Measurements from ENCODE around the gene HDAC1. TPM values are rescaled to one million over a fixed set of nuclear protein-coding genes. Genes with fewer than 3 reads are reported as not detected.
A peak's percentile ranks its signal among the peaks of the same experiment; 100 is the strongest.
"Not testable (repeated sequence)": the region's sequence is repeated elsewhere in the genome, so short reads cannot be mapped to it uniquely, and the experiment has no call there.

HDAC1 gene
- total RNA-seq: 100 to 1,000 TPM; 168 to 177 (median 173) TPM

- Mint-ChIP-seq H3K4me3 (peak within 1 kb of the TSS; percentile 96), H3K4me1 (ENCODE audit: low read depth) (peaks cover 49% of the 10 kb centered on the region), H3K9me3 (no peaks in the 10 kb centered on the region), H3K36me3 (ENCODE audit: insufficient read depth) (peaks cover 13% of the 10 kb centered on the region), H3K27me3 (ENCODE audit: low read depth) (no peaks in the 10 kb centered on the region)
- peak; percentile 95 for DNase-seq
- ATAC-seq: peak; percentile 98
Observed at GRCh38 chr1:32291708-32292538, at the start of gene HDAC1. HDAC1 (plus strand) TSS chr1:32292083; CDS start chr1:32292170, 87 bp downstream.

GRCh38 chr1:32242341-32242851 is 49.5 kb upstream of the HDAC1 start:
- no peak for ATAC-seq
- no peak overlapping the region for H3K4me3 Mint-ChIP-seq
- no peaks in the 10 kb centered on the region for H3K27me3 Mint-ChIP-seq (ENCODE audit: low read depth)
- DNase-seq: no peak
- no peaks in the 10 kb centered on the region for H3K9me3 Mint-ChIP-seq
- H3K36me3 Mint-ChIP-seq (ENCODE audit: insufficient read depth): no peaks in the 10 kb centered on the region
- H3K4me1 Mint-ChIP-seq (ENCODE audit: low read depth): peaks cover 31% of the 10 kb centered on the region

- no peaks in the 10 kb centered on the region for H3K9me3 Mint-ChIP-seq
- no peaks in the 10 kb centered on the region for H3K27me3 Mint-ChIP-seq (ENCODE audit: low read depth)
- DNase-seq (no peak), ATAC-seq (no peak)
- H3K4me3 Mint-ChIP-seq: peak within 1 kb of the TSS; percentile 44
- H3K36me3 Mint-ChIP-seq (ENCODE audit: insufficient read depth): peaks cover 1% of the 10 kb centered on the region
- peaks cover 56% of the 10 kb centered on the region for H3K4me1 Mint-ChIP-seq (ENCODE audit: low read depth)
Observed at GRCh38 chr1:32246888-32247273, 45.0 kb upstream of the HDAC1 start, which contains the start of gene FAM167B. FAM167B (plus strand) TSS chr1:32247222; CDS start chr1:32247422, 200 bp downstream.

GRCh38 chr1:32247452-32247851 is 44.4 kb upstream of the HDAC1 start:
- Mint-ChIP-seq H3K36me3 (ENCODE audit: insufficient read depth) (peaks cover 2% of the 10 kb centered on the region), H3K9me3 (no peaks in the 10 kb centered on the region), H3K4me3 (no peak overlapping the region), H3K4me1 (ENCODE audit: low read depth) (peaks cover 54% of the 10 kb centered on the region), H3K27me3 (ENCODE audit: low read depth) (no peaks in the 10 kb centered on the region)
- ATAC-seq (no peak), DNase-seq (no peak)

- peak overlapping the region; percentile 44 for H3K4me3 Mint-ChIP-seq
- no peaks in the 10 kb centered on the region for H3K27me3 Mint-ChIP-seq (ENCODE audit: low read depth)
- H3K36me3 Mint-ChIP-seq (ENCODE audit: insufficient read depth): peaks cover 2% of the 10 kb centered on the region
- H3K9me3 Mint-ChIP-seq: no peaks in the 10 kb centered on the region
- peaks cover 56% of the 10 kb centered on the region for H3K4me1 Mint-ChIP-seq (ENCODE audit: low read depth)
- peak; percentile 16 to 27 for ATAC-seq
- peak; percentile 71 for DNase-seq
Observed at GRCh38 chr1:32247983-32248889, 43.6 kb upstream of the HDAC1 start.

- H3K4me1 Mint-ChIP-seq (ENCODE audit: low read depth): peaks cover 67% of the 10 kb centered on the region
- DNase-seq (peak; percentile 72), ATAC-seq (peak; percentile 66 to 67)
- H3K36me3 Mint-ChIP-seq (ENCODE audit: insufficient read depth): peaks cover 2% of the 10 kb centered on the region
- H3K4me3 Mint-ChIP-seq: peak overlapping the region; percentile 99
- H3K9me3 Mint-ChIP-seq: no peaks in the 10 kb centered on the region
- H3K27me3 Mint-ChIP-seq (ENCODE audit: low read depth): no peaks in the 10 kb centered on the region
Observed at GRCh38 chr1:32249831-32250525, 41.9 kb upstream of the HDAC1 start.

GRCh38 chr1:32250893-32251716 is 40.8 kb upstream of the HDAC1 start, which contains the start of gene LCK:
LCK (plus strand) TSS chr1:32251265; CDS start chr1:32274330, 23,065 bp downstream.
- ATAC-seq (peak; percentile 39 to 46), DNase-seq (peak; percentile 58)
- Mint-ChIP-seq H3K4me3 (peak within 1 kb of the TSS; percentile 99), H3K36me3 (ENCODE audit: insufficient read depth) (peaks cover 2% of the 10 kb centered on the region), H3K27me3 (ENCODE audit: low read depth) (no peaks in the 10 kb centered on the region), H3K4me1 (ENCODE audit: low read depth) (peaks cover 72% of the 10 kb centered on the region), H3K9me3 (no peaks in the 10 kb centered on the region)

GRCh38 chr1:32255072-32256071 is 36.5 kb upstream of the HDAC1 start:
- H3K36me3 Mint-ChIP-seq (ENCODE audit: insufficient read depth): peaks cover 4% of the 10 kb centered on the region
- H3K4me3 Mint-ChIP-seq: peak overlapping the region; percentile 76
- H3K9me3 Mint-ChIP-seq: no peaks in the 10 kb centered on the region
- H3K27me3 Mint-ChIP-seq (ENCODE audit: low read depth): no peaks in the 10 kb centered on the region
- peaks cover 58% of the 10 kb centered on the region for H3K4me1 Mint-ChIP-seq (ENCODE audit: low read depth)
- DNase-seq (no peak), ATAC-seq (no peak)

- Mint-ChIP-seq H3K4me3 (peak overlapping the region; percentile 77), H3K4me1 (ENCODE audit: low read depth) (peaks cover 53% of the 10 kb centered on the region), H3K9me3 (no peaks in the 10 kb centered on the region), H3K27me3 (ENCODE audit: low read depth) (no peaks in the 10 kb centered on the region), H3K36me3 (ENCODE audit: insufficient read depth) (peaks cover 9% of the 10 kb centered on the region)
- ATAC-seq (peak; percentile 19 to 30), DNase-seq (no peak)
Observed at GRCh38 chr1:32256473-32257226, 35.2 kb upstream of the HDAC1 start.

GRCh38 chr1:32257227-32257508 is 34.7 kb upstream of the HDAC1 start:
- peaks cover 49% of the 10 kb centered on the region for H3K4me1 Mint-ChIP-seq (ENCODE audit: low read depth)
- DNase-seq (no peak), ATAC-seq (no peak)
- no peaks in the 10 kb centered on the region for H3K9me3 Mint-ChIP-seq
- H3K27me3 Mint-ChIP-seq (ENCODE audit: low read depth): no peaks in the 10 kb centered on the region
- peak overlapping the region; percentile 77 for H3K4me3 Mint-ChIP-seq
- peaks cover 6% of the 10 kb centered on the region for H3K36me3 Mint-ChIP-seq (ENCODE audit: insufficient read depth)

- H3K4me1 Mint-ChIP-seq (ENCODE audit: low read depth): peaks cover 45% of the 10 kb centered on the region
- H3K9me3 Mint-ChIP-seq; ATAC-seq; H3K27me3 Mint-ChIP-seq (ENCODE audit: low read depth); DNase-seq; H3K4me3 Mint-ChIP-seq: not testable (repeated sequence)
- peaks cover 12% of the 10 kb centered on the region for H3K36me3 Mint-ChIP-seq (ENCODE audit: insufficient read depth)
Observed at GRCh38 chr1:32263236-32263593, 28.7 kb upstream of the HDAC1 start.

- Mint-ChIP-seq H3K27me3 (ENCODE audit: low read depth) (no peaks in the 10 kb centered on the region), H3K36me3 (ENCODE audit: insufficient read depth) (peaks cover 12% of the 10 kb centered on the region), H3K4me3 (peak overlapping the region; percentile 34), H3K4me1 (ENCODE audit: low read depth) (peaks cover 44% of the 10 kb centered on the region), H3K9me3 (no peaks in the 10 kb centered on the region)
- DNase-seq (no peak), ATAC-seq (peak; percentile 53 to 60)
Observed at GRCh38 chr1:32263744-32264143, 28.1 kb upstream of the HDAC1 start.

All from activated T-cell treated with anti-CD3 and anti-CD28 coated beads, Interleukin-2, amount 50 U/mL, for 4 hours (primary cell).